ENCODE measurements around the gene HOXA13.
A peak's percentile ranks its signal among the peaks of the same experiment; 100 is the strongest.

The HOXA13 gene

DNA sequence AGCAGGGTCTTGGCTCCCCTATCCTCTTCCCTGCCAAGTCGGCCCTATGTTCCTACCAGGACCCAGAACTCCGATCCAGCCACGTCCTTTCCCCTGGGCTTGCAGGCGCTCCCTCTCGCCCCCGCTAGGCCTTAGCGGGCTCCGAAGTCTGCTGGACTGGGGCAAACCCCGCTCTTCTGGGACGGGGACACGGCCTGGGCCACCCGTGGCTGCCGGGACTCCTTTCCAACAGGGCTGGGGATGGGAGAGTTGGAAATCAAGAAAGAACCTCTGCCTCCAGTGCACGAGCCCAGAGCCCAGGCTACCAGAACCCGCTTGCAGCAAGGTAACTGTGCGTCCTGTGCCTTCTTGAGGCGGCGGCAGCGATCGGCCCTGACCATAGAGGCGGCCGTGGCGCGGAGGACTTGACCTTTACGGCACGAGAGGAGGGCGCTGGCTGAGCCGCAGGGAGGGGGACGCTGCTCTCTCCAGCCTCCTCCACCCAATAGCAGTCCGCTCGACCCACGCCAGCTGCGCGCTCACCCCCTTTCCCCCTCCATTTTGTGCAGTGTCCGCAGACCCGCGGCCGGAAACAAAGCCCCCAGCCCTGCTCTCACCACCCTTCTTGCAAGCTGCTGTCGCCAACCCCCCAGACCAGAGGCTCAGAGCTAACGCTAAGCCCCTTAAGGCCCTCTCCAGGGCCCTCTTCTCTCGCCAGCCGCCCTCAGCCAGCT is 7.9 kb downstream of the HOXA13 start:
- DNase-seq, result no peak

DNA sequence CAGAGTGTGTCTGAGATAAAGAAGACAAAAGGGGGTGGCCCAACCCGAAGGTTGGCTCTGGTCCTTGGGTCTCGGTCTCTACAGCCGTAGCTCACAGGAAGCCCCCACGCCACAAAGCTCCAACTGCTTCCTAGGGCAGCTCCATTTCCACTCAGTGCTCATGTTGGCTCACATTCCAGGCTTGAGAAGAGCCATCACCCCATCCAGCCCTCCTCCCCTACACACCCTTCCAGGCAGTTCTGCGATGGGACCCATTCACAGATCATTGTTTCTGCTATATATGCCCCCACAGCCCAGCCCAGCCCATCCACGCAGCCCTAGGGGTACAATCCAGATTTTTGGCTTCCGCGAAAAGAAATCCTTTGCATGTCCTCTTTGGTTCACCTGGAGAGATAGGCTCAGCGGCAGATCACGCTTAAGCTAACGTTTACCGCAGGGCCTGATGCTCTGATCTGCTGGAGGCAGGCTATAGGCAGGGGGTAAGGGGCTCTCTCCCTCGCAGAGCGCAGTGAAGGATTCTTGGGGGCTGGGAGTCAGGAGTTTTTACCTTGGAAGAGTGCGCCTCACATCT is 8.6 kb downstream of the HOXA13 start:
- no peak for DNase-seq

DNA sequence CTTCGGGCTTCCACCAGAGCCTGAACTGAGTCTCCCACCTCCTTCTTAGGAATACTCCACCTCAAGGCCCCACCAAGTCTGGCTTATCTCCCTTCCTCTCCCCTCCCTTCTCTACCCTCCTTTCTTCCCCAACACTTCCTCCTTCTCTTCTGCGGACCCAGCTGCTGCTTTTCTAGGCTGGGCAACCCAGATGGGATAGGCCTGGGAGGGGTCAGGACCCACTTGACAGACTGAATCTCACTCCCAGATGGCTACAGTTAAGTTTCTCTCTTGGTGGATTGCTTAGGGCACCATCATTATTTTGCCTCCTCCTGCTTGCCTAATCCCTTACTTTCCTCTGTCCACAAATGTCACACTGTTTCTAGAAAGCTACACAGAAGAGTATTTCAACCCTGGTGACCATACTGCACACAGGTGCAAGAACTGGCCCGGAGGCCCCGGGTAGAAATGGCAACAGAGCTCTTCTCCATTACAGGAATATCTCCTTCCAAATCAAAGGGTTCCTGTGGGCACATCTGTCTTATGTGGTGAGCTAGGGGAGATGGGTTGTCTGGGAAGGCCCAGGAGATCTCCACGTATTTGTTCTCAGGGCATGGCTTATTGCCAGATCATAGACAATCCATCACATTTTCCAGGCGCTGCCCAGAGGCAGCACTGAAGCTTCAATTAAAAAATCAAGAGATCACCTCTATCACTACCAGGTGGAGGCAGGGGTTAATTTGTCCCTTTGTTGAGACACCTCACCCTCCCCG is 9.7 kb downstream of the HOXA13 start:
- no peak for DNase-seq

DNA sequence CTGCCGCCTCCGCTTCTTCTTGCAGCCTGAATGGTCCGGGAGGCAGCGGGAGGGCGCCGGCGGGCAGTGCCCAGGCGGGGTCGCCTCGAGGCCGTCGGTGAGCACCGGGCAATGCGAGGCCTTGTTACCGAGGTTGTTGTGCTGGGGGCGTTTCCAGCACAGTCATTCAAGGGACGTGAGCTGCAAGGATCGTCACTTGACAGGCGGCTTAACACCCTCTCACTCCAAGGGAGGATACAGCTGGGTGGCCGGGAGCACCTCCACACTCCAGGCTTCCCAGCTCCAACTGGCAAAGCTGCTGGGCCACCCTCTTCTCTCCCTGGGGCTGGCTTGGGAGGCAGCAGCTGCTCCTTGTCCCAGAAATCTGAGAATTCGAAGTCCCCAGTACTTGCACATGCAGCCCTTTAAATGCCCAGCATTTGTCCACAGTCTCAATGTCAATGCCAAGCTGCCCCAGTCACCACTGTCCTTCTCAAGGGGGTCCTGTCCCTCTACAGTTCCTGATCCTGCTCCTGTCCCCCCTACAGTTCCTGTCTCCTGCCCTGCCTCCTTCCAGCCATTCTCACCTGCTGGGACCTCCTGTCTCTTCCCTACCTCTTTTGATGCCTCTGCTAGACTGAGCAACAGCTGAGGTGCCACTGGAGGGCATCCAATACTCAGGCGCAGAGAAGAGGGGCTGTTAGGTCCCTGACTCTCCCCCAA is 10.4 kb downstream of the HOXA13 start:
- no peak for DNase-seq

DNA sequence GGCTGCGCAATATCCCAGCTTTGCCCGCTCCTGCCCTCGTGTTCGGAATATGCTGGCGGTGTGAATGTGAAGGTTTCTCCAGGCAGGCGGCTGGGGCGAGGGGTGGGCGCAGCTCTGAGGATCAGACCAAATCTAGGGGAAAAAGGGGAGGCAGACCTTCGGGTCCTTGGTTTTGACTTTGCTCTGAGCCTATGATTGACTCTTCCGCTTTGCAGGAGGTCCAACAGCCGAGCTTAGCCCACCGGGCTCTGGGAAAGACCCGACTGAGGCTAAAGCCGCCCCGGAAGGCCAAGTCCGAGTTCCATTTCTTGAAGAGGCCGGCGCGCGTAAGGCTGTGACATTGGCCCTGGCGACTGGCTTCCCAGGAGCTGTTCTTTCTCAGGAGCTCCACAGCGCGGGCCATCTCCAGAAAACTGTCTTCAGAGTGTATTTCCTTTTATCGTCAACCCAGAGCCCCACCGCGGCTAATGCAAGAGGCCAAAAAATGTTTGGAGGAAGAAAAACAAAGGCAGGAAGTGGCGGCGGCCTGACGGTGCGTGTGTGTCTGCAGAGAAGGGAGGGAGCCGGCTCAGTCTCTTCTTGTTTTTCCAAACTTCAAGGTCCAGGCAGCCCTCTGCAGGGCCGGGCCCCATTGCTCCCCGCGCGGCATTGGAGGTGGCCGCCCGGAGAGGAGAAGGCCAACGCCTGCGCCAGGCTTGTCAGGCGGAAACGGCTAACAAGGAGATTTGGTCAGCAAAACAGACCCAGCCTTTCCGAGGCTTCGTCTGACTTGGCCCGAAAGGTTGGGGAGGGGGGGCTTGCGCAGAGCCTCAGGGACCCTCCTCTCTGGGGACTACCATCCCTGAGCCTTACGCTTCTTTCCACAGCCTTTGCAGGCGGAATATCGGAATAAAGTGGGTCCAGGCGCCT is 11.3 kb downstream of the HOXA13 start:
- DNase-seq, result no peak

DNA sequence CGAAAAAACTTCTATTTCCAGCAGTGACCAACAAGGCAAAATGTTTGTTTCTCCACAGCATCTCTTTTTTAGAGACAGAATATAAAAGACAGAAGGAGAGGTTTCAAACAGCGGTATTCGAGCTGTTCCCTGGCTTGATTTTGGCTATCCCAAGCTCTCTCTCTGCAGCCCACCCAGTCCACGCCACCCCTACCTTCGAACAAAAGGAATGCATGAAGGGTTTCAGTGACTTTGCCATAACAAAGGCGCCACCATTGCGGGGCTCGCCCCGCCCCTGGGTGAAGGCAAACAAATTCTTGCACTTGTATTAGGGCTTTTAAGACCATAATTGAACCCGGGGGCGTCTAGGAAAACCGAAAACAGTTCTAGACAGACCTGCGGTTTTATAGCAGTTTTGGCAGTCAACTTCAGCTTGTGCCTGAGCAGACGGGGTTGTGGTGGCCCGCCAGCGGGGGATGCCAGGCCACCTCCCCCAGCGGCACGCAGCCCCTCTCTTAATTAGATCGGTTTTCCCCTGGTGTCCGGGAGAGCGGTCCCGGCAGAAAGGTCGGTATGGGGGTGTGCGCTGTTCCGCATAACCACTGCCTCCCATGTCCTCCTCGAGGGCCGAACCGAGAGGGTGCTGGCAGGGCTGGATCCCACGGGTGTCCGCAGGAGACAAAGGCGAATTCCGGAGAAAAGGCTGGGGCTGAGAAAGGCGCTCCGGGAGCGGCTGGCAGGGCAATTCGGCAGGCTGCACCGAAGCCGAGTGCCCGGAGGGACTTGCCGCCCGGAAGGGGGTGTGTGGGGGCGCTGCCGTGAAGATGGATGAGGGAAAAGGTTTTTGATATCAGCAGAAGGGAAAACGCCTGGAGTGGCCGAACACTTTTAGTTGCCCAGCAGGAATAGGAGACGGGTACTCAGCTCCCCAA is 12.2 kb downstream of the HOXA13 start:
- no peak for DNase-seq

DNA sequence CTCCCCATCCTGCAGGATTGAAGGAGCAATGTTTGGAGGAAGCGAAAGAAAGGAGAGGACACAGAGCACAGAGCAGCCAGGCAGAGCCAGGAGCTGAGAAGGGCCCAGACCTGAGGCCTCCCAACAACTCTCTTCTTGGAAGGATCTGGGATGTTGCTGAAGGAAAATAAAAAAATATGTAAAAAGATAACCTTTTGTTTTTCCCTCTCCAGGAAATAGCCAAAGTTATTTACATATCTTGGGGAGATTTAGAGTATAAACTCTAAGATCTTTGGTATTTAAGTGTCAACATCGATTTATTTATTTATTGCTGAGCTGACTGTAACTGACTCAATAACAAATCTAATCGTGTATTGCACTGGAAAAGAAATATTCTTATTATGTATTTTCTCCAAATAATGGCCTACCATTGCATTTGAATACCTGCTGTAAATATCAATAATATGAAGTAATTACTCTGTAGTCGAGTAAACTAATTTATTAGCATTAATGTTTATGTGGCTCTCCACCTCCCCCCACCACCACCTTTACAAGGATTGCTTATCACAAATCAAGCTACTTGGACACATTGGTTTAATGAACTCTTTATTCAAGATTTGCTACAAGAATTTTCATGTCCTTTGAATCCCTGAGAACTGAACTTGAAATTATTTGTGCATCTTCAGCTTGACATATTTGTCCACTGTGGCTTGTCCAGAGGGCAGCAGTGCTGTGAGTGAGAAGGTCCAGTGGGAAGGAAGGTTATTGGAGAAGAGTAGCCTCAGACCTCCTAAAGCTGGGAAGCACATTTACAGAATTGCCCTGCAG is 13.0 kb downstream of the HOXA13 start:
- no peak for DNase-seq

DNA sequence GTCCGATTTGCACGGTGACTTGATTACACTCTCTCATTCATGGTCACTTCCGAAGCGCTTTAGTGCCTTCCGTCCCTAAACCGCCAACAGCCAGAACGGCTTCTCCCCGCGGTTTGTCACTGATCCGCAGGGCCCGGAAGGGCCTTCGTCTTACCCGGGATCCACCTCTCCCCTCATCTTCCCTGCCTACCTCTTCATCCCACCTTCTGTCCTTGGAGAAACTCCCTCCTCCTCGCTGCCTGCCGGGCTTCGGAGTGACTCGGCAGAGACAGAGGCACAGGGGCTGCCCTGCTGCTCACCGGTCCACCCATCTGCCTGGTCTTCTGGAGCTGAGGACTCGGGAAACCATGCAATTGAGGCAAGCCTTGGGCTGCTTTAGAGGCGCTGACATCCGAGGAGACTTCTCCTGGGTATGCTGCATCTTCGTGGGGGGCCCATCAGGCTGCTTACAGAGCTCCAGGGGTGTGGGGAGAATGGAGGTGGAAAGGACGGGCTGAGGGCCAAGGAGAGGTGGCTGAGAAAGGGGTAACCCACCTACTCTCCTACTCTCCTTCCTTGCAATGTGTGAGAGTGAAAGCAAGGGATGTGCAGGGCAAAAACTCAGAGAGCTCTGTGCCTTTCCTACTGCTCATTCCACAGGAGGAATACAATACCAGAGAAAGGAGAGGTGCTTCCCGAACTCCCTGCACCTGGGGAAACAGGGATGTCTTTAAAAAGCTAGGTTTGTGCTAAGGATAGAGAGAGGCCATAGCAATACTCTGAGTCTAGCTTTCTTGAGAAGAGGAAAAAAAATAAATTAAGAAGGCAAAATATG is 13.8 kb downstream of the HOXA13 start:
- no peak for DNase-seq

DNA sequence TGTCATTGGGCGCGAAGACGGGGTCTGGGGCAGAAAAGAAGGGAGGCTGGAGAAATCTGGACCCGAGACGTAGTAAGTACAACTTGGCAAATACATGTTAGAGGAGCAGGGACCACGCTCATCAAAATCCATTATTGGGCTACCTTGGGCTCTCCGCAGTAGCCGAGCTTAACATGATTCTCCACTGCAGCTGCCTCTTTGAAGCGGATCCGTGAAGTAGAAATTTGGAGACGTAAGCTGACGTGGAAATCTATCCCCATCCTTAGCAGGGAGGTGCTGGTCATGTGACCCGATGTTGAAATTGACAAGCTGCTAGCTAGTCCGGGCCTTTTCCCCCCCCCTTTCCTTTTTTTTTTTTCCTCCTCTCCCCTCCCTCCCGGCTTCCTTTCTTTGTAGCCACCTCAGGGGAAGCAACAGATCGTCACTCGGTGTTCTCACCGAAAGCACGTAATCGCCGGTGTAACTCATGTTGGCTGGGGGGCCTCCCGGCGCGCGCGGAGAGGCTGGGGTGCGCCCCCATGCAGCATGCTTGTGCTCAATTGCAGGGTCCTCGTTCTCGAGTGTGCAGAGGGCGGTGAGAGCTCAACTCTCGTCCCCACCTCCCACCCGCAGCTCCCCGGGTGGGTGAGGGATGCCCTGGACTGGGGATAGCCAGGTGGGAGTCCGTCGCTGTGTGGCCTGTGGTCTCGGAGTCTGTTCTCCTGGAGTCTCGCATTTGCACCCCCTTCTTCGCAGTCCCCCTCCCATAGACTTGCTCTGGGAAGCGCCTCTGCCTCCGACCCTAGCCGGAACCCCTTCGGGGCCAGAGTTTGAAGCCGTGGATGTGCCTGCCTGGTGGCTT is 14.7 kb downstream of the HOXA13 start, which contains the start of gene HOXA11:
Gene HOXA11, minus strand, starts transcription at position 220 of the 841 bp plus-strand sequence. Its CDS starts 88 bp downstream, at position 132.
- peak; percentile 54 for DNase-seq

DNA sequence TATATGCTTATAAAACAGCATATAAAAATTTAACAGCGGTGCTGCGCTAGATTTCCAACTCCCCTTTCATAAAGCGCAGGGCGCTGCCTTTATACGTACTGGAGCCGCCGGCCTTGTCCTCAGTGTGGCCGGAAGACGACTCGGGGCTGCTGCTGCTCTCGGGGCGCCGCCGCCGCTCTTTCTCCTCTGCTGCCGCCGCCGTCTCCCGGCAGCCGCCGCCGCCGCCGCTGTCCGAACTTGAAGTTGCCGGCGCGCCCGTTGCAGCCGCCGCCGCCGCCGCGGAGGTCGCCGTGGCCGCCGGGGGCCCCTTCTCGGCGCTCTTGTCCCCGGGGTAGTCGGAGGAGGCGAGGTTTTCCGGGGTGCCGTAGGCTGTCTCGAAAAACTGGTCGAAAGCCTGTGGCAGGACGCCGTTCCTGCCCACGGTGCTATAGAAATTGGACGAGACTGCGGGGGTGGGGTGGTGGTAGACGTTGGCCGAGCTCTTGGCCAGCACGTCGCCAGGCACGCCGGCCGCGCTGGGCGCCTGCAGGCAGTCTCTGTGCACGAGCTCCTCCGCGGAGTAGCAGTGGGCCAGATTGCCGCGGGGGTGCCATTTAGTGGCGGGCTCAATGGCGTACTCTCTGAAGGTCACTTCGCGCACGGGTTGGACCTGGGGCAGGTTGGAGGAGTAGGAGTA is 15.4 kb downstream of the HOXA13 start:
- DNase-seq, result no peak

DNA sequence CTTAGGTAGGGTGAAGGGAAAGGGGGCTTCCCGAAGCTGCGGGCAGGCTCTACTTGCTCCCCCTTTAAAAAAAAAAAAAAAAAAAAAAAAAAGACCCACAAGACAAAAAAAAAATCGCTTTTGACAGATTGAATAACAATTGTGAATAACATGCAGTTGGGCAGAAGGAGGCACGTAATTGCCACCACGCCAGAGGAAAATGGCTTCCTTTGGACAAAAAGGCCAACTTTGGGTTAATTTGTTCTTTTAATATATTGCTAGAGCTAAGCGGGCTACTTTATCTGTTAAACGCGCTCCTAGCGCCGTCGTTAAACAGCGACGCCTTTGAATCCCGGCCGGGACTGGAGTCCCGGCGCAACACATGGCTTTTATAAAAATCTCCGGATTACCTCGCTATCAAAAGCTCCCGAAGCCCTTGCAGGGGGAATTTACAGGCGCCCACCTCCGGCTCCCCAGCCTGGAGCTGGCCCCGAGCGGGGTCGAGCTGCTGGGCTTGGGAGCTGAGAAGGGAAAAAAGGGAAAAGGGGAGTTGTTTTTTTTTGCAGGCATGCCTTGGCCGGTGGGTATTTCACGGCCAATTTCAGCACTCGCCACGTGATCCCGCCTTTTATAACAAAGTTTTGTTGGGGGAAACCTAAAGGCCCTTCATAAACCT is 16.1 kb downstream of the HOXA13 start:
- DNase-seq, result no peak

DNA sequence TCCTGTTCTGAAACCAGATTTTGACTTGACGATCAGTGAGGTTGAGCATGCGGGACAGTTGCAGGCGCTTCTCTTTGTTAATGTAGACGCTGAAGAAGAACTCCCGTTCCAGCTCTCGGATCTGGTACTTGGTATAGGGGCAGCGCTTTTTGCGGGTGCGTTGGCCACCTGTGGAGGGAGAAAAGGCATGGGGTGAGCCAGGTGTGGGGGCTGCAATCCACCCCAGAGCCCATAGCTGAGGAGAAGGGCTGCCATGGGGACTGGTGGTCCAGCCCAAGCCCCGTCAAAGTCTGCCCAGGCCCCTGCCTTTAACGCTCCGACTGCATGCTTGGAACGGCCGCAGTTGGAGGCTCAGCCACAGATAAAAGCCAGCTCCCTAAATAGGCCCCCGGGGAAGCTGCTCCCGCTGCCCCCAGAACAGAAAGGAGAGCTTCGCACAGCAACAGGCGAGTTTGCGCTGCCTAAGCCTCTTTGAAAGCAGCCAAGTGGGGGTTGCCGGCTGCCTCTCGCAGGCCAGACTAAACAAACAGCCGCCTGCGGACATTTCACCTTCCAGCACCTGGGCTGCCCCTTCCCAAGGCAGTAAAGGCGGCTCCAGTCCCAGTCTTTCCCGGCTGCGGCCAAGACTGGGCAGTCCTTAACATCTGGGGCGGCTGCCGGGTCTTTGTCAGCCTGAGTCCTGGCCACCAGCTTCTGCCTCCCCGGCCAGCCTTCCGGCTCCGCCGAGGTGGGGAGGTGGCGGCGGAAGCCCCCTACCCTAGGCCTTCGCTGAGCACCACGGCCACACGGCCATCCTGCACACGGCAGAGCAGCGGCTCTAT is 16.8 kb downstream of the HOXA13 start:
- DNase-seq, result peak; percentile 16

DNA sequence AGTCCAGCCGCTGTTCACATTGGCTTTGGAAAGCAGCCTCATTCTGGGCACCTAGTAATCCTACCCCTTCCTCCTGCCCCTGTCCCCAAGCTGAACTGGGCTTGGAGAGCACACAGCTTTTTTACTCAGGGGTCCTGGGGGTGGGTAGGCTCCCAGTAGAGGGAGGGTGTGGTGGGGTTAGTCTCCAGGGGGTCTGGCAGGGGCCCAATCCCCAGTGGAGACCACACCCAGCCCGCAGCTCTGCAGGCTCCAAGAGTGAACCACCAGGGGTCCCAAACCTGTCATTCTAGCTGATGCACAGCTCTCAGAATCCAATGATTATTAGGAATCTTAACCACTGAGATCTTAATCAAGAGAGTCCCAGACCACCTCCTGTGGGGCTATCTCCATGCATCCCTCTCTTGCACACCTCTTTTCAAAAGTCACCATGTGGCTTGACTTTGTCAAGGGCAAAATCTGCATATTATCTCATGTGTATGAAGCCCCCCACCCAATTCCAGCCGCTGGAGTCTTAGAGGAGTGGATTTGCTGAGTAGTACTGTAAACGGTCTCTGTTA is 17.5 kb downstream of the HOXA13 start:
- no peak for DNase-seq

DNA sequence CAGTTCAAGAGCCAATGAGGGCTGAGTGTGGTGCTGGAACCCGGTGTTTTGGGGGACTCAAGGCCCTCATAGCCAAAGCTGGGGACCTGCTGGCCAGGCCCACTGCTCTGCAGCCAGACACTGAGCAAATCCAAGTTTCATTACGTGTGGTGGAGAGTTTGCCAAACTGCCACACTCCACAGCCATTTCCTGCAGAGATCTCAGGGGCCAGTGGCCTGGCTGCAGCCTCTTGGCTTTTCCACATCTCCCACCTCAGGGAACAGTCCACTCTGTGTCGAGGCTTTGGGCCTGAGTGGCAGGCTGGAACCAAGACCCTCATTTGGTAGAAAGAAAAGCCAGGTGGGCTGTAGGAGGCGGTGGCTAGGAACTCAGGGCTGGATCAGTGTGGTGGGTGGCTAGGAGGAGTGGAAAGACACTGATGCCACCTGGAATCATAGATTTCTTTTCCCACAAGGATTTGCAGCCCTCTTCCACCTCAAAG is 18.1 kb downstream of the HOXA13 start:
- DNase-seq, result no peak
